HS-27A (cell line): ENCODE data around the gene SIRT3.
A peak's percentile ranks its signal among the peaks of the same experiment; 100 is the strongest.

ENCODE experiments used
- DNase-seq: peaks from one replicate; pipeline ENCODE4 v3.0.0-alpha.2; 2012; ENCODE audit warnings: low read depth, missing footprints

SIRT3 gene

DNA sequence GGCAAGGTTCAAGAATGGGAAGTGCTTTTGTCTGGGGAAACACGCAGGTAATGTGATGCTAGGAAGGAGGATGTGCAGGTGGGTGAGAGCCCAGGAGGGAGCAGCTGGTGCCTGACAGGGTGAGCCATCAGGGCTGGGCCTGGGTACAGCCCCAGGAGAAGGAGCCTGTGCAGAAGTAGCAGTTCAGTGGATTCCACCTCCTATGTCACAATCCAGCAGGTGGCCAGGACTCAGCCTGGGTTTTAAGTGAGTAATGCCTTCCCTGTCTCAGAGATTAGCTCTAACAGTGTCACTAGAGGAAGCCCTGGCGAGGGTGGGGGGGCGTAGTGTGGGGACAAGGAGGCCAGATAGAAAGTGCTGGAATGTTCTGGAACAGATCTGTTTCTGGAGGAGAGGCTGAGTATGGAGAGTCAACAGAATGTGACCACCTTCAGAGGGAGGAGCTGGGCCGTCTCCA, 20.5 kb downstream of the SIRT3 start:
- no peak for DNase-seq

DNA sequence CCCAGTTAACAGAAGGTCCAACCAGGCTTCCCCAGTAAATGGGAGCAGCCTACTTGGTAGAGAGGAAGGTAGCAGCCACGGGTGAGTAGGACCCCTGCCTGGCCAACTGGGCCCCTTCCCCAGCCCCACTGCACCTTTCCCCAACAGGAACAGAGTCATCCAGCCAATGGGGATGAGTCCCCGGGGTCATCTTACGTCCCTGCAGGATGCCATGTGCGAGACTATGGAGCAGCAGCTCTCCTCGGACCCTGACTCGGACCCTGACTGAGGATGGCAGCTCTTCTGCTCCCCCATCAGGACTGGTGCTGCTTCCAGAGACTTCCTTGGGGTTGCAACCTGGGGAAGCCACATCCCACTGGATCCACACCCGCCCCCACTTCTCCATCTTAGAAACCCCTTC, 22.1 kb downstream of the SIRT3 start:
- no peak for DNase-seq

GRCh38 chr11:213111-213510, 23.0 kb downstream of the SIRT3 start:
- DNase-seq, result no peak

DNA sequence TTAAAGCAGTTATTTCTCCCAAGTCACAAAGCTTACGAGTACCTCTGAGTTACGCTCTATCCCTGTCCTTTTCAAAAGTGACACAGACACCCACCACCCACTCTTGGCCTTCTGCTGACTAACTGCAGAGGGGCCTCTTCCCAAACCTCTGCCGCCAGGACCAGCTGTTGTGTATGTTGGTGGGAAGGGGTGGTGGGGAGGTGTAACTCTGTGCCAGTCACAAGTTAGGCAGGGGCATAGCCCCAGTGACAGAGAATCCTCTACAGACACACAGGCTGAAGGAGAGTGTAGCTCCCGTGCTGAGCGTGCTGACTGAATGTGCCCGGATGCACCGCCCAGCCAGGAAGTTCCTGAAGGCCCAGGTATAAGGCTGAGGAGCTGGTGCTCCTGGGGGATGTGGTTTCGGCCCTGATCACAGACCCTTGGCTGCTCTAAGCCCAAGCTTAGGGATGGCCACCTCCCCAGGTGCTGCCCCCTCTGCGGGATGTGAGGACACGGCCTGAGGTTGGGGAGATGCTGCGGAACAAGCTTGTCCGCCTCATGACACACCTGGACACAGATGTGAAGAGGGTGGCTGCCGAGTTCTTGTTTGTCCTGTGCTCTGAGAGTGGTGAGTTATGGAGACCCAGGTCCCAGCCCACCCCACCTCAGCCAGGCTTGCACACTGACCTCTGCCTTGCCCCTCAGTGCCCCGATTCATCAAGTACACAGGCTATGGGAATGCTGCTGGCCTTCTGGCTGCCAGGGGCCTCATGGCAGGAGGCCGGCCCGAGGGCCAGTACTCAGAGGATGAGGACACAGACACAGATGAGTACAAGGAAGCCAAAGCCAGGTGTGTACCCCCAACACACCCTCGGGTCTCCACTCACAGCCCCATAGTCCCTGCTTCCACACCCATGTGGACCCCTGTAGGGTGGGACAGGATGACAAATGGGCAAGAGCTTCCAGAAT, 23.7 kb downstream of the SIRT3 start:
- no peak for DNase-seq

GRCh38 chr11:211741-212140, 24.4 kb downstream of the SIRT3 start:
- no peak for DNase-seq

GRCh38 chr11:211295-211694, 24.8 kb downstream of the SIRT3 start:
- no peak for DNase-seq

- DNase-seq, result no peak
Observed at GRCh38 chr11:210803-211180, 25.4 kb downstream of the SIRT3 start.

- no peak for DNase-seq
Observed at GRCh38 chr11:210122-210802, 25.9 kb downstream of the SIRT3 start.

- no peak for DNase-seq
Observed at GRCh38 chr11:209275-210121, 26.6 kb downstream of the SIRT3 start.

- no peak for DNase-seq
Observed at GRCh38 chr11:208917-209260, 27.3 kb downstream of the SIRT3 start.

DNA sequence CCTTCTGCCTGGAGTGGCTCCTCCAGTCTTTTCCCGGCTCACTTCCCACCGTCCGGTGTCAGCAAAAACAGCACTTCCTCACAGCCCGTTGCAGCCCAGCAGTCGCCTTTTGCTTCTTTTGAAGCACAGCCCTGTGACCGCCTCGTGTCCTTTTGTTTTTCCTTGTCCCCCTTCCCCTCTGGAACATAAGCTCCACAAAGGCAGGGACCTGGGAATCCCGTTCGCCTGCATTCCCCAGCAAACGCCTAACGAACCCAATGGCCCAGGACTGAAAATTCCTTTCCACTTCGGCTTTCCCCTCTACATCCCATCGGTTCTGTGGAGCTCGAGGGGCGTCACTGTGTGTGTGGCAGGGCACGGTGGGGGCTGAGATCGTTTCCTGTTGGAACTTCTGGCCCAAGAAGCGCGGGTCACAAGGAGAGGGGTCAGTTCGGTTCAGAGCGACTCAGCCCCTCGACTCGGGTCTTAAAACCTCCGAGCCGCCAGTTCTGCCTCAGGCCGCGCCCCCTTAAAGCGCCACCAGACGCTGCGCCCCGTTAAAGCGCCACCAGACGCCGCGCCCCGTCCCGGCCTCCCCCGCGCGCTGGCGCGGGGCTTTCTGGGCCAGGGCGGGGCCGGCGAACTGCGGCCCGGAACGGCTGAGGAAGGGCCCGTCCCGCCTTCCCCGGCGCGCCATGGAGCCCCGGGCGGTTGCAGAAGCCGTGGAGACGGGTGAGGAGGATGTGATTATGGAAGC, 27.8 kb downstream of the SIRT3 start:
- DNase-seq, result no peak

DNA sequence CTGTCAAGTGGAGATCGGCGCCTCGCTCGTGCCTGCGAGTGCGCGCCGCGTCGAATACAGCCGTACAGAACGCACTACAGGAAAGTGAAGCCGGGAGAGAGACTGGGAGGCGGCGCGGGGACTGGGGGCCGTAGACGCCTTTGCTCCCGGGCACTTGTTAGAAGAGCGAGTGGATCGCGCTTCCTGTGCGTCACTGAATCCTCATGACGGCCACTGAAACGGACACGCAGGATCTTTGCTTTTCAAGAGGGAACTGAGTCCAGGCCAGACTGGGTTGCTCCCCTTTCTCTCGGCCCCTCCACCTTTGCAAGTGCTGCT, 28.3 kb downstream of the SIRT3 start:
- DNase-seq, result no peak

DNA sequence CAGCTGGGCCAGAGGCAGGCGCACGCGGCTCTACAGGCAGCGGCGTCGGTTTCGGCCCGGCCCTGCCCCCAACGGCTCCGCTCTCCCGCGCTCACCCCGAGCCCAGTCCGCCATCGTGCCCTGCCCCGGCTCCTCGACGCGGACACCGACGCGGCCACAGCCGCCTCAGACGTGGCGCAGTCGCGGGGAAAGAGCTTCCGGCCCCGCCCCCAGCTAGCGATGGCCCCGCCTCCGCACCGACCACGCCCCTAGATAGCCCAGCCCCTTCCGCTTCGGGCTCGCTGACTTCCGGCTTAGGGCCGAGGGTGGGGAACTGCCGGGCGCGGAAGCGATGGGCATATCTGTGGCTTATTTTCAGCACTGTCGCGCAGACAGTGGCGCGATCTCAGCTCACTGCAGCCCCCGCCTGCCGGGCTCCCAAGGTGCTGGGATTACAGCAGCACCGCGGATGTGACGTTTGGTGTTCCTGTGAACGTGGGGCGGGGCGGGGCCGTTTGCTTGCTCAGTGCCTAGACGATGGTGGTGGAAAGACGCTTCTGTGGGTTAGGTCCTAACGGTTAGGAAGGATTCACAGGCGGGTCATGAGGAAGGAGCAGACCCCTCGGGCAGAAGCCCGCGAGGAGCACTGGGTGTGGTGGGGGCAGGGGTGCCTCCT, 28.8 kb downstream of the SIRT3 start, which contains the start of the genes BET1L and RIC8A:
Gene BET1L (minus strand): TSS at position 192 of the 655 bp plus-strand sequence. CDS start 78 bp downstream, at position 114.
Gene RIC8A (plus strand): TSS at position 501 of the 655 bp plus-strand sequence. CDS start 1,147 bp downstream, outside the sequence.
- peak; percentile 96 for DNase-seq

GRCh38 chr11:206526-207207, 29.5 kb downstream of the SIRT3 start:
- no peak for DNase-seq

GRCh38 chr11:206002-206384, 30.1 kb downstream of the SIRT3 start:
- no peak for DNase-seq

DNA sequence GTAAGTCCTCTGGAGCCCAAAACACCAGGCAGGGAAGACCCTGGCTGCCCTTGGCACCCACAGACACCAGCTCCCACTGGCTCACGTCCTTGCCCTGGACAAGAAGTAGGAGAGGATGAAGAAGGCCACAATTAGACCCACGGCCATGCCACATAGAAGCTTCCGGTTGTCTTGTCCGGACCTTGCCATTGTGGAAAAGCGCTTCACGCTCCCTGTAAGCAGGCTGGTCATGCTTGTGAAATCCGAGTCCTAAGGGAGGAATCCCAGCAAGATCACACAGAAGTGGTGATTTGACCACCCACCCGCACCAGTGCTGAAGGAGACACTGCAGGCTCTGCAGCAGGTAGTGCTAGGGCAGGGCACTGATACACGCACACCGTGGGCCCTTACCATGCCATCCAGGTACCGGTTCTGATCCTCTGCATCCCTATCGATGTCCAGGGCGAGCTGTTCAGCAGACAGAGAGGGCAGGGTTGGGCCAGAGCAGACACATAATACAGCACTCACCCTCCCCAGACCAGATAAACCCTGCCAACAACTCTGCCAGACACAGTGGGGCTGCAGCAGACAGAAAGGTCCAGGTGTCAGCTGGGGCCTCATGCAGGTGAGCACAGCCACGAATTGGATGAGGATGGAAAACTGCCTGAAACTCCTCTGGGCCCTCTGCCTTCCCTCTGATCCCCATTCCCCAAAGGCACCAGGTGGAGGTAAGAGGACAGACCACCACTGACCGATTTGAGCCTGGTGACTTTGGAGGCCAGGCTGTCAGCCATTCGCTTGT, 30.7 kb downstream of the SIRT3 start:
- no peak for DNase-seq

DNA sequence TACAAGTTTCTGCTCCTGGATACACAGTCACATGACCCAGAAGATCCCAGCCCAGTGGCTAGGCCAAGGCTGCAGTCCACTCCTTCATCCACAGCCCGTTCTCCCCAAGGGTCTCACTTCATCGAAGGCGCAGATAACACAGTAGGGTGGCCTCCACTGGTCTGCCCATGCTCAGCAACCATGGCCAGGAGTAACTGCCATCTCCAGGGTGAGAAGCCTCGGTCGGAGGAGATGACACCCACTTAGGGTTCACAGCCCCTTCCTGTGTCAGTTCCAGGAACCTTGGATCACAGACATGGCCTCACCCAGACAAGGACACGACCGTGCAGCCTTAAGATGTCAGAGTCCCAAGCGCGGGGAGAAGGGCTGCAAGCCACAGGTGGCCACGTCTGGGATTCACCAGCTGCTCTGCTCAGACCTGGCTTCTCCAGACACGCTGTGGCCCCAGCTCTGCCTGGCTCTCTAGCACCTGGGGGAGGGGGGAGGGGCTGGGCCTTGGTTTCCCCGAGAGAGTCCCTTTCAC, 31.5 kb downstream of the SIRT3 start:
- DNase-seq, result no peak

DNA sequence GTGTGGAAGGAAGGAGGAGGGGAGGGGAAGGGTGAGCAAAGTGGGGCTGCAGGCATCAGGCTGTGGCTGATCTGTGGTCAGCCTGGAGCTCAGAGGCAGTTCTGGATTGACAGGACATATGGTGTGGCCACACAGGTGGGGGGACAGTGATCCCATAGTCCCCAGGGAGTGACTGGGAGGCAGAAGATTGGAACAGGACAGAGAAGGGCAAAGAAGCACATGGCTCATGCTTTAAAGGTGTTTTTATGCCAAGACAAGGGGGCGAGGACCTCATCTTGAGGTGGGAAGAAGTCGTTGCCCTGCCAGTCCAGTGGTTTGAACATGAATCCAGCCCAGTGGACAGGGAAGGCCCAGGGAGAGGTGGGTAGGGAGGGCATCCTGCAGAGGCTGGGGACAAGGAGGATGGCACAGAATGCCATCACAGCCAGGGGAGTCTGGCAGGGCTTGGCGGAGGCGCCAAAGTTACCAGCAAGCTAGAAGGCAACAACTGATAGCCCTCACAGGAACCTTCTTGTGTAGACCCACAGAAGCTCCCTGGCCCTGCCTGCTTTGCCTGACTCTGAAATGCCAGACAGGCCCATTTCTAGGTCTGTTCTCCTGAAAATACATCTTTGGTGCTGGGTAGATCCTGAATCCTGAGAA, 32.1 kb downstream of the SIRT3 start:
- DNase-seq, result no peak
